IMR-90 (cell line): Measurements from ENCODE around the gene SYCN. TPM values are rescaled to one million over a fixed set of nuclear protein-coding genes. Genes with fewer than 3 reads are reported as not detected.
"Not testable (repeated sequence)": the region's sequence is repeated elsewhere in the genome, so short reads cannot be mapped to it uniquely, and the experiment has no call there.

Source experiments
- ATAC-seq: fragments of 200-7000 bp; cut with Tn5 transposase; 2 replicates; pipeline ENCODE4 v1.9.1; 2020; ENCODE audit warnings: low read depth, mild to moderate bottlenecking, moderate library complexity
- BruUV-seq: library from RNA; stranded (reverse); fragments of 400-500 nt; replicated peaks from 2 replicates; lab custom pipeline; 2021; lab: Mats Ljungman, UMichigan
- CTCF ChIA-PET: fragments of 300-600 bp; formaldehyde crosslinking; extraction: SDS; loops from one replicate; lab custom pipeline; 2021; ENCODE audit warnings: antibody characterized with exemption; lab: Yijun Ruan, JAX
- POLR2A ChIA-PET: fragments of 300-600 bp; sonication (Branson Sonifier 250); formaldehyde crosslinking; loops from one replicate; lab custom pipeline; 2022; ENCODE audit warnings: antibody characterized with exemption; ENCODE audit not compliant: unreplicated experiment; lab: Charles Lee
- DNase-seq: peaks from one replicate; pipeline ENCODE4 v3.0.0; 2013
- H2AFZ ChIP-seq: replicated peaks from 2 replicates; pipeline ENCODE3; 2013; ENCODE audit warnings: low read length, mild to moderate bottlenecking; ENCODE audit not compliant: poor library complexity
- H2AK5ac ChIP-seq: 2 replicates; pipeline ENCODE4 v1.6.1; 2013; ENCODE audit warnings: low read depth, low read length, inconsistent platforms
- H2AK9ac ChIP-seq: replicated peaks from 2 replicates; pipeline ENCODE3; 2013; ENCODE audit warnings: mild to moderate bottlenecking, low read depth, low read length, moderate library complexity; ENCODE audit not compliant: poor library complexity
- H2BK120ac ChIP-seq: 2 replicates; pipeline ENCODE4 v1.6.1; 2013; ENCODE audit warnings: low read depth, low read length, inconsistent platforms
- H2BK15ac ChIP-seq: 3 replicates; pipeline ENCODE4 v1.6.1; 2013; ENCODE audit warnings: low read depth, low read length, inconsistent platforms
- H2BK20ac ChIP-seq: 2 replicates; pipeline ENCODE4 v1.6.1; 2013; ENCODE audit warnings: low read depth, mild to moderate bottlenecking, inconsistent platforms, low read length, moderate library complexity
- H2BK5ac ChIP-seq: 2 replicates; pipeline ENCODE4 v1.6.1; 2013; ENCODE audit warnings: mild to moderate bottlenecking, low read depth, low read length, inconsistent platforms; ENCODE audit not compliant: poor library complexity, severe bottlenecking
- H3K14ac ChIP-seq: replicated peaks from 2 replicates; pipeline ENCODE4 v1.6.1; 2013; ENCODE audit warnings: low read depth, low read length, inconsistent platforms
- H3K18ac ChIP-seq: 2 replicates; pipeline ENCODE4 v1.6.1; 2013; ENCODE audit warnings: low read depth, low read length, control low read depth
- H3K23ac ChIP-seq: 2 replicates; pipeline ENCODE4 v1.6.1; 2013; ENCODE audit warnings: low read depth, low read length, inconsistent platforms
- H3K27ac ChIP-seq: 2 replicates; pipeline ENCODE4 v1.5.1; 2013; ENCODE audit warnings: mild to moderate bottlenecking, control low read depth, low read length; ENCODE audit not compliant: insufficient read depth
- H3K27me3 ChIP-seq: 2 replicates; pipeline ENCODE4 v1.6.1; 2013; ENCODE audit warnings: low read length; ENCODE audit not compliant: control insufficient read depth, insufficient read depth
- H3K36me3 ChIP-seq: 2 replicates; pipeline ENCODE4 v1.6.1; 2013; ENCODE audit warnings: low read length, mixed read lengths; ENCODE audit not compliant: control insufficient read depth, insufficient read depth
- H3K4ac ChIP-seq: 2 replicates; pipeline ENCODE4 v1.6.1; 2013; ENCODE audit warnings: low read depth, low read length, inconsistent platforms
- H3K4me1 ChIP-seq: 2 replicates; pipeline ENCODE4 v1.6.1; 2013; ENCODE audit warnings: low read length, mixed read lengths; ENCODE audit not compliant: control insufficient read depth, insufficient read depth
- H3K4me2 ChIP-seq: 2 replicates; pipeline ENCODE4 v1.6.1; 2013; ENCODE audit warnings: low read depth, mild to moderate bottlenecking, control low read depth, low read length, moderate library complexity
- H3K4me3 ChIP-seq: 2 replicates; pipeline ENCODE4 v1.5.1; 2013; ENCODE audit warnings: low read depth, mild to moderate bottlenecking, control low read depth, low read length, moderate library complexity; ENCODE audit not compliant: insufficient read depth
- H3K56ac ChIP-seq: 2 replicates; pipeline ENCODE4 v1.6.1; 2013; ENCODE audit warnings: low read length, inconsistent platforms; ENCODE audit not compliant: insufficient read depth; ENCODE audit errors: extremely low read depth
- H3K79me1 ChIP-seq, 2 experiments: 2 replicates each; pipeline ENCODE4 v1.6.1; 2013; ENCODE audit warnings: low read length in 2 of 2, inconsistent platforms in 1 of 2, low read depth in 1 of 2
- H3K9ac ChIP-seq: 2 replicates; pipeline ENCODE4 v1.6.1; 2013; ENCODE audit warnings: low read depth, low read length, control low read depth
- H3K9me1 ChIP-seq: 2 replicates; pipeline ENCODE4 v1.6.1; 2013; ENCODE audit warnings: low read length, inconsistent platforms; ENCODE audit not compliant: insufficient read depth
- H3K9me3 ChIP-seq: 2 replicates; pipeline ENCODE4 v1.6.1; 2013; ENCODE audit warnings: low read length; ENCODE audit not compliant: control insufficient read depth, insufficient read depth
- H4K20me1 ChIP-seq: 2 replicates; pipeline ENCODE4 v1.6.1; 2013; ENCODE audit warnings: low read length, inconsistent platforms; ENCODE audit not compliant: insufficient read depth
- H4K5ac ChIP-seq: 2 replicates; pipeline ENCODE4 v1.6.1; 2013; ENCODE audit warnings: mild to moderate bottlenecking, low read depth, low read length, control low read depth
- H4K8ac ChIP-seq, 2 experiments: 2 replicates each; pipeline ENCODE4 v1.6.1; 2013; ENCODE audit warnings: low read depth in 2 of 2, low read length in 2 of 2, control low read depth in 1 of 2, inconsistent platforms in 1 of 2
- H4K91ac ChIP-seq: 2 replicates; pipeline ENCODE4 v1.6.1; 2013; ENCODE audit warnings: low read depth, low read length, inconsistent platforms; ENCODE audit not compliant: insufficient read depth
- WGBS, 2 experiments: methylation state at CpG; one replicate each; pipeline versions ENCODE4 v1.1.5 to v1.1.7; 2013; ENCODE audit warnings: missing lambda C conversion rate in 2 of 2; ENCODE audit not compliant: insufficient read length in 1 of 2; ENCODE audit errors: extremely low coverage in 2 of 2; 5-methylcytosine and 5-hydroxymethylcytosine counted together
- dilution Hi-C: fragments of 300-500 bp; cut with HindIII; formaldehyde crosslinking; loops from one replicate; pipeline ENCODE4 v1.14.3; 2018; ENCODE audit warnings: low sequenced_read_pairs; ENCODE audit not compliant: unreplicated experiment
- in situ Hi-C: fragments of 300-500 bp; cut with MboI; formaldehyde crosslinking; loops from 3 replicates; pipeline ENCODE4 v1.14.3; 2019; ENCODE audit warnings: low sequenced_read_pairs, inconsistent platforms, mixed read lengths
- intact Hi-C: fragments of 100-400 bp; cut with micrococcal nuclease; formaldehyde crosslinking; loops from 2 replicates; pipeline ENCODE4 v1.10.0; 2022
- polyA plus RNA-seq, 3 experiments: library from polyadenylated mRNA; depleted of rRNA; stranded (reverse); fragments of >200 nt; gene quantifications; 2 replicates each; pipeline ENCODE4 v1.2.3, GENCODE V29; 2012; ENCODE audit warnings: low replicate concordance in 1 of 3
- total RNA-seq: library from RNA; depleted of rRNA; stranded (reverse); fragments of >200 nt; gene quantifications from 2 replicates; pipeline ENCODE4 v1.2.3, GENCODE V29; 2012

Gene SYCN
- total and polyA plus RNA-seq, 2 of the 4 experiments (the other 2 are of a cell fraction): not detected

DNA sequence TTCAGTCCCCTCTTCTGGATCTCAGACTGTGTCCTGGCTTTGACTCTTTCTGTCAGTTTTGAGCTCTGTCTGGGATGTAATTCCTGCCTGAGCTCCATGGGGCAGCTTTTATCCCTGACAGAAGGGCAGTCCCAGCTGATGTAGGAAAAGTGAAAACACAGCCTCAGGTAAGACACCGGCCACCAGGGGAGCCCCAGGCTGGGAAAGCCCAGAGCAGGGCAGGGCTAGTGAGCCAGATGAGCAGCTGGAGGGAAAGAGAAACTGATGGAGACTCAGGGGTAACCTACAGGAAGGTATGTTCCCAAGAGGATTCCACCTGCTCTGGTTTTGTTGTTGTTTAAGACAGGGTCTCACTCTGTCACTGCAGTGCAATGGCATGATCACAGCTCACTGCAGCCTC, 41.1 kb upstream of the SYCN start:
- peaks cover 34% of the 10 kb centered on the region for H3K27me3 ChIP-seq
- DNase-seq, H3K4me3 ChIP-seq, H3K4ac ChIP-seq, H2BK120ac ChIP-seq, H2AK9ac ChIP-seq, H3K27ac ChIP-seq, in situ Hi-C loops, H3K18ac ChIP-seq, ATAC-seq, H3K4me2 ChIP-seq, H4K8ac ChIP-seq, BruUV-seq, H2BK15ac ChIP-seq, H2AK5ac ChIP-seq, H3K36me3 ChIP-seq, H3K4me1 ChIP-seq, H4K91ac ChIP-seq, H3K56ac ChIP-seq, POLR2A ChIA-PET, H3K14ac ChIP-seq, H4K20me1 ChIP-seq, H3K9me3 ChIP-seq, intact Hi-C loops, H3K23ac ChIP-seq, H2BK5ac ChIP-seq, H2BK20ac ChIP-seq, H2AFZ ChIP-seq, H4K5ac ChIP-seq, H3K9me1 ChIP-seq, H3K9ac ChIP-seq, dilution Hi-C loops, H3K79me1 ChIP-seq: not testable (repeated sequence)
- no CpG with 5 or more reads among the region's 1 CpG for WGBS, 2 experiments
- CTCF ChIA-PET: interaction anchor here (0.5 kb wide), 1 partner anchor 283 kb away, joined by 5 read pairs; no protein-coding TSS in a partner anchor

DNA sequence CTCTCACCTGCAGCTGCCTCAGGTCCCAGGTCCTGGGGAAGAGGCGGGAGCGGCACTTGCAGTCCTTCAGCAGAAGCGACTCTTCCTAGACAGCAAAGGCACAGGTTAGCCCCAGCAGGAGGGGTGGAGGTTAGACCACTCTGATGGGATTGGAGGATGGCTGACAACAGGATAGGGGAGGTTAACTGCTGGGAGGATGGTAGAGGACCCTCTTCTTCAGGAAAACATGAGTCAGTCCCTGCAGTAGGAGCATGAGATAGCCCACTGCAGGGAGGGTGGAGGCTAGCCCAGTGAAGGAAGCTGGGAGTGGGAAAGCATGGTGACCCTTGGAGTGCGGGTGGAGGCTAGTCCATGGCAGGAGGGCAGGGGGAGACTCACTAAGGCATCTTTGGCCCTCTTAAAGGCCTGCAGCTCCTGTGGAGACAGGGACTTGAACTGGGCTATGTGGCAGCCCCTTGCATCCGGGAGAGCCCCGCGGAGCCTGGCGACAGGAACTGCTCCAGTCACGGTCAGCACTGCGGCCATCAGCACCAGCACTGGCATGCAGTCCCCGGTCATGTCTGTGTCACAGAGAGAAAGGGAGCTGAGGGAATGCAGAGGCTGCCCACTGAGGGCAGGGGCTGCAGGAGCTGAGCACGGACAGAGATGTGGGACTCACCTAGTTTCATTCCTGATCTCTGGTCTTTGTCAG, 40.5 kb upstream of the SYCN start, which contains the start of gene IFNL3:
IFNL3 (minus strand) TSS at position 597 of the 691 bp plus-strand sequence; CDS start at position 558, 39 bp downstream.
- H4K20me1 ChIP-seq, H3K4me1 ChIP-seq, H3K79me1 ChIP-seq, intact Hi-C loops, H2BK20ac ChIP-seq, H2BK5ac ChIP-seq, in situ Hi-C loops, BruUV-seq, H2BK15ac ChIP-seq, H3K27ac ChIP-seq, H3K9ac ChIP-seq, H3K4me2 ChIP-seq, DNase-seq, H3K14ac ChIP-seq, dilution Hi-C loops, H2AK5ac ChIP-seq, H2AFZ ChIP-seq, H3K56ac ChIP-seq, ATAC-seq, H3K36me3 ChIP-seq, H3K18ac ChIP-seq, H4K91ac ChIP-seq, H2BK120ac ChIP-seq, H3K4ac ChIP-seq, H3K4me3 ChIP-seq, H3K9me1 ChIP-seq, POLR2A ChIA-PET, H4K8ac ChIP-seq, H4K5ac ChIP-seq, H2AK9ac ChIP-seq, H3K9me3 ChIP-seq, H3K23ac ChIP-seq: not testable (repeated sequence)
- peaks cover 34% of the 10 kb centered on the region for H3K27me3 ChIP-seq
- WGBS, 2 experiments: 40% methylated on average over 2 of the region's 12 CpGs; no CpG with 5 or more reads in 1 of the 2 experiments
- CTCF ChIA-PET: interaction anchor here (0.5 kb wide), 1 partner anchor 282 kb away, joined by 5 read pairs; no protein-coding TSS in a partner anchor
